ENCODE measurements around the gene PDLIM5.

DNA sequence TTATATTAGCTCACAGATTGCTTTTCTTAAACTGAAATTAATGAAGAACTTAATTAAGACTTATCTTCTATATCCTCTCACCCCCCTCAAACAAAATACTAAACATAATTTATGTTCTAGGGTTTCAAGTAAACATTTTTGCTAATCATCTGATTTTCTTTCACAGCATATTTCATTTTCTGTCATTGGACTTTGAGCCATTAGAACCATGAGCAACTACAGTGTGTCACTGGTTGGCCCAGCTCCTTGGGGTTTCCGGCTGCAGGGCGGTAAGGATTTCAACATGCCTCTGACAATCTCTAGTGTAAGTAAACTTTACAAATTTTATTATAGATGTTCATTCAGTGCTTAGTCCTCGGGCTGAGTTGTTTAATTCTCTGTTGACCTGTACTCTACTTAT is 3.3 kb downstream of the PDLIM5 start:
- TF ChIP-seq, protein P1, sequence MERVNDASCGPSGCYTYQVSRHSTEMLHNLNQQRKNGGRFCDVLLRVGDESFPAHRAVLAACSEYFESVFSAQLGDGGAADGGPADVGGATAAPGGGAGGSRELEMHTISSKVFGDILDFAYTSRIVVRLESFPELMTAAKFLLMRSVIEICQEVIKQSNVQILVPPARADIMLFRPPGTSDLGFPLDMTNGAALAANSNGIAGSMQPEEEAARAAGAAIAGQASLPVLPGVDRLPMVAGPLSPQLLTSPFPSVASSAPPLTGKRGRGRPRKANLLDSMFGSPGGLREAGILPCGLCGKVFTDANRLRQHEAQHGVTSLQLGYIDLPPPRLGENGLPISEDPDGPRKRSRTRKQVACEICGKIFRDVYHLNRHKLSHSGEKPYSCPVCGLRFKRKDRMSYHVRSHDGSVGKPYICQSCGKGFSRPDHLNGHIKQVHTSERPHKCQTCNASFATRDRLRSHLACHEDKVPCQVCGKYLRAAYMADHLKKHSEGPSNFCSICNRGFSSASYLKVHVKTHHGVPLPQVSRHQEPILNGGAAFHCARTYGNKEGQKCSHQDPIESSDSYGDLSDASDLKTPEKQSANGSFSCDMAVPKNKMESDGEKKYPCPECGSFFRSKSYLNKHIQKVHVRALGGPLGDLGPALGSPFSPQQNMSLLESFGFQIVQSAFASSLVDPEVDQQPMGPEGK (CRISPR knock-in tag; IDR thresholded peaks at IDR 0.05; ENCODE audit: borderline replicate concordance), result no peak
- TF ChIP-seq OSR1 (CRISPR knock-in tag; IDR thresholded peaks at IDR 0.05), result no peak
- TF ChIP-seq TOX (CRISPR knock-in tag; IDR thresholded peaks at IDR 0.05; ENCODE audit: borderline replicate concordance), result no peak
- no peak for TF ChIP-seq RARB (CRISPR knock-in tag; IDR thresholded peaks at IDR 0.05)

All from SK-N-SH treated with all-trans-retinoic acid at 6 μM for 48 hours (cell line).